OCI-LY7 (cell line): ENCODE results near the gene METTL5. TPM values are rescaled to one million over a fixed set of nuclear protein-coding genes. Genes with fewer than 3 reads are reported as not detected.
A peak's percentile ranks its signal among the peaks of the same experiment; 100 is the strongest.

Experiments used
- BruUV-seq: library from RNA; stranded (reverse); fragments of 400-500 nt; replicated peaks from 2 replicates; lab custom pipeline; 2021; lab: Mats Ljungman, UMichigan
- CTCF ChIA-PET: fragments of 300-600 bp; sonication (Branson Sonifier 250); formaldehyde crosslinking; loops from one replicate; lab custom pipeline; 2022; ENCODE audit warnings: antibody characterized with exemption; ENCODE audit not compliant: unreplicated experiment; lab: Charles Lee
- POLR2A ChIA-PET: fragments of 300-600 bp; sonication (Branson Sonifier 250); formaldehyde crosslinking; loops from one replicate; lab custom pipeline; 2022; ENCODE audit warnings: antibody characterized with exemption; lab: Charles Lee
- DNase-seq: peaks from one replicate; pipeline ENCODE4 v3.0.0-alpha.2; 2015; ENCODE audit warnings: low spot score
- H2AFZ ChIP-seq: fragments of 200-600 bp; sonication (generic), shearing (Covaris generic); 2 replicates; pipeline ENCODE4 v1.6.1; 2014; ENCODE audit warnings: mild to moderate bottlenecking, antibody characterized with exemption, low read length, moderate library complexity
- H3K27ac ChIP-seq: fragments of 200-600 bp; sonication (generic); 2 replicates; pipeline ENCODE4 v1.5.1; 2014; ENCODE audit warnings: mixed run types, low read depth, mild to moderate bottlenecking, moderate library complexity, low read length, inconsistent platforms; ENCODE audit not compliant: poor library complexity, severe bottlenecking
- H3K36me3 ChIP-seq: fragments of 200-600 bp; sonication (generic); 2 replicates; pipeline ENCODE4 v1.6.1; 2014; ENCODE audit warnings: mild to moderate bottlenecking, antibody characterized with exemption, low read length, moderate library complexity, mixed read lengths; ENCODE audit not compliant: insufficient read depth
- H3K4me1 ChIP-seq: fragments of 200-600 bp; sonication (generic); 2 replicates; pipeline ENCODE4 v1.5.1; 2014; ENCODE audit warnings: mild to moderate bottlenecking, low read length; ENCODE audit not compliant: insufficient read depth, poor library complexity, severe bottlenecking
- H3K4me2 ChIP-seq: fragments of 200-600 bp; sonication (generic); 2 replicates; pipeline ENCODE4 v1.6.1; 2014; ENCODE audit warnings: mild to moderate bottlenecking, low read length
- H3K4me3 ChIP-seq: fragments of 200-600 bp; sonication (generic); 2 replicates; pipeline ENCODE4 v1.5.1; 2014; ENCODE audit warnings: mild to moderate bottlenecking, low read depth, low read length; ENCODE audit not compliant: poor library complexity, severe bottlenecking
- H3K79me2 ChIP-seq: fragments of 200-600 bp; sonication (generic); 2 replicates; pipeline ENCODE4 v1.6.1; 2016; ENCODE audit warnings: low read depth, mild to moderate bottlenecking, low read length, moderate library complexity, mixed read lengths; ENCODE audit not compliant: insufficient read depth
- H3K9me2 ChIP-seq: fragments of 200-600 bp; sonication (generic); 2 replicates; pipeline ENCODE4 v1.6.1; 2016; ENCODE audit warnings: mild to moderate bottlenecking, low read length, mixed read lengths; ENCODE audit not compliant: insufficient read depth
- H3K9me3 ChIP-seq: fragments of 200-600 bp; sonication (generic); 2 replicates; pipeline ENCODE4 v1.6.1; 2014; ENCODE audit warnings: mild to moderate bottlenecking, mixed run types, low read length, mixed read lengths
- H4K20me1 ChIP-seq: fragments of 200-600 bp; sonication (generic); 2 replicates; pipeline ENCODE4 v1.6.1; 2014; ENCODE audit warnings: mild to moderate bottlenecking, antibody characterized with exemption, low read length, moderate library complexity, mixed read lengths; ENCODE audit not compliant: insufficient read depth
- EZH2phosphoT487 ChIP-seq: fragments of 200-600 bp; sonication (generic); IDR thresholded peaks from 2 replicates; pipeline ENCODE4 v1.6.1; 2018; ENCODE audit warnings: low read depth, borderline replicate concordance, mild to moderate bottlenecking, mixed run types, antibody characterized with exemption, low read length, moderate library complexity, mixed read lengths
- intact Hi-C: fragments of 100-400 bp; cut with micrococcal nuclease; formaldehyde crosslinking; loops from one replicate; pipeline ENCODE4 v1.10.0; 2022; ENCODE audit not compliant: unreplicated experiment
- total RNA-seq, 2 experiments: library from RNA; depleted of rRNA in 1 of 2; stranded (reverse); fragments of >200 nt in 1 of 2; shearing (Covaris generic) in 1 of 2; gene quantifications; 2 replicates each; pipeline ENCODE4 v1.2.3, GENCODE V29; 2014 to 2022
- TF ChIP-seq, protein P1 (sequence below): fragments of 200-600 bp; sonication (generic); conservative IDR thresholded peaks from 2 replicates; pipeline ENCODE4 v1.5.1; 2014; ENCODE audit warnings: mild to moderate bottlenecking, antibody characterized with exemption, low read length, moderate library complexity, mixed read lengths

Gene METTL5
- total RNA-seq, 2 experiments from 2014 or later: 52.3 to 82.2 TPM

DNA sequence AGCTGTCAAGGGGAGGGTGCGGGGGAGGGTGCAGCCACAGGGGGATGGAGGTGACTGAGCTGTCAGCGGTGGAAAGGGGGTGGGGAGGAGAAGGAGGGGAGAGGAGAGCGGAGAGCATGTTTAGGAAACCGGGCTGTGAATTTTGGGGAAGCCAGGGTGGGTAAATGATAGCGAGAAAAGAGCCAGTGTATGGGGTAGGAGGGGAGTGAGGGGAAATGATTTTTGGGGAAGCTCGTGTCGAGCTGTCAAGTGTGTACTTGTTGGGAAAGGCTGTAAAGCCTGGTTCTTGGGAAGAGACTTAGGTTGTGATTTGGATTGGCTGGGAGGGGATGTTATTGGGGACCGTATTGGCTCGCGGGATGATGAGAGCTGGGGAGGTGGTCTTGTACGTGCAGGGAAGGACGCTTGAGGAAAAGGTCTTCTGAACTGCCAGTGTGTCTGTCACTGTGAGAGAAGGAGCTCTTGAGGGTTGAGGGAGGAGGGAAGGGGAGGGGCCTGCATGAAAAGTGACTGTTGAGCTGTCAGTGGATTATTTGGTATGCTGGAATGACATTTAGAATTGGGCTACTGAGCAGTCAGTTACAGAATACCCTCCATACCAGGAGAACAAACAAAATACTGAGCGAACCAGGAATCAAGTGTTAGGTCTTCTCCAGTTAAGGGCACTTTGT is 3.6 kb upstream of the METTL5 start:
- H3K4me2 ChIP-seq: peak overlapping the region; percentile 93
- DNase-seq: peak; percentile 56
- 0 out of 2 replicates have a peak overlapping the region, but pooled peaks have one; percentile 90 for H2AFZ ChIP-seq
- H3K9me3 ChIP-seq: no peaks in the 10 kb centered on the region
- H3K27ac ChIP-seq: no peak overlapping the region
- peaks cover 34% of the 10 kb centered on the region for H3K79me2 ChIP-seq
- peaks cover 25% of the 10 kb centered on the region for H3K4me1 ChIP-seq
- 0 out of 2 replicates have a peak, but pooled peaks cover 10% of the 10 kb centered on the region for H4K20me1 ChIP-seq
- no peak for TF ChIP-seq EZH2phosphoT487
- TF ChIP-seq, protein P1, sequence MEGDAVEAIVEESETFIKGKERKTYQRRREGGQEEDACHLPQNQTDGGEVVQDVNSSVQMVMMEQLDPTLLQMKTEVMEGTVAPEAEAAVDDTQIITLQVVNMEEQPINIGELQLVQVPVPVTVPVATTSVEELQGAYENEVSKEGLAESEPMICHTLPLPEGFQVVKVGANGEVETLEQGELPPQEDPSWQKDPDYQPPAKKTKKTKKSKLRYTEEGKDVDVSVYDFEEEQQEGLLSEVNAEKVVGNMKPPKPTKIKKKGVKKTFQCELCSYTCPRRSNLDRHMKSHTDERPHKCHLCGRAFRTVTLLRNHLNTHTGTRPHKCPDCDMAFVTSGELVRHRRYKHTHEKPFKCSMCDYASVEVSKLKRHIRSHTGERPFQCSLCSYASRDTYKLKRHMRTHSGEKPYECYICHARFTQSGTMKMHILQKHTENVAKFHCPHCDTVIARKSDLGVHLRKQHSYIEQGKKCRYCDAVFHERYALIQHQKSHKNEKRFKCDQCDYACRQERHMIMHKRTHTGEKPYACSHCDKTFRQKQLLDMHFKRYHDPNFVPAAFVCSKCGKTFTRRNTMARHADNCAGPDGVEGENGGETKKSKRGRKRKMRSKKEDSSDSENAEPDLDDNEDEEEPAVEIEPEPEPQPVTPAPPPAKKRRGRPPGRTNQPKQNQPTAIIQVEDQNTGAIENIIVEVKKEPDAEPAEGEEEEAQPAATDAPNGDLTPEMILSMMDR: no peak
- CTCF ChIA-PET: interaction anchor here (0.6 to 1.1 kb wide), 4 partner anchors 25 to 103 kb away, joined by 3 to 4 read pairs (median 3); no protein-coding TSS in a partner anchor
- no peaks in the 10 kb centered on the region for H3K36me3 ChIP-seq
- intact Hi-C loops: no loop called here
- BruUV-seq: no TSS peak
- H3K4me3 ChIP-seq: peak overlapping the region; percentile 74
- no peaks in the 10 kb centered on the region for H3K9me2 ChIP-seq
- POLR2A ChIA-PET: interaction anchor here (0.6 to 1.5 kb wide), 10 partner anchors 10 to 124 kb away, joined by 3 to 8 read pairs (median 4); no protein-coding TSS in a partner anchor

DNA sequence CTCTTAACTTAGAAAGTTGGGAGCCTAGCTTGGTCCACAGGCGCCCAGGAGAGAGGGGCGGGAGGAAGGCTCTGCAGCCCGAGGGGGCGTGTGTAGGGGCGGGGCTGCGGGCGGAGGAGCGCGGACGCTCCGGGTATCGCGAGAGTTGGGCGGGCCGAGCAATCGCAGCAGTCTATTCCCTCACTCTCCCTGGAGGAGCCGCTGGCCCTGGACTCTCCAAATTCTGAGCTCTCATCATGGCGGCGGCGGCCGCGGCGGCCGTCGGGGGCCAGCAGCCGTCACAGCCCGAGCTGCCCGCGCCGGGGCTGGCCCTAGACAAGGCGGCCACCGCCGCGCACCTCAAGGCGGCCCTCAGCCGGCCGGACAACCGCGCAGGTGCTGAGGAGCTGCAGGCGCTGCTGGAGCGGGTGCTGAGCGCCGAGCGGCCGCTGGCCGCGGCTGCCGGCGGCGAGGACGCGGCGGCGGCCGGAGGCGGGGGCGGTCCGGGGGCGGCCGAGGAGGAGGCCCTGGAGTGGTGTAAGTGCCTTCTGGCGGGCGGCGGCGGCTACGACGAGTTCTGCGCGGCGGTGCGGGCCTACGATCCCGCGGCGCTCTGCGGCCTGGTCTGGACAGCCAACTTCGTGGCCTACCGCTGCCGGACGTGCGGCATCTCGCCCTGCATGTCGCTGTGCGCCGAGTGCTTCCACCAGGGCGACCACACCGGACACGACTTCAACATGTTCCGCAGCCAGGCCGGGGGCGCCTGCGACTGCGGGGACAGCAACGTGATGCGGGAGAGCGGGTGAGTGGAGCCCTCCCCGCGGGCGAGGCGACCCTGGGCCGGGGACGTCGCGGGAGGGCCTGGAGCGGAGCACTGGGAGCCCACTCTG is 2.8 kb upstream of the METTL5 start, which contains the start of gene UBR3:
TSS of gene UBR3 (plus strand) at position 183 of the 869 bp plus-strand sequence. CDS start at position 237, 54 bp downstream.
- no TSS peak for BruUV-seq
- CTCF ChIA-PET: interaction anchor here (0.6 to 1.1 kb wide), 3 partner anchors 25 to 104 kb away, joined by 3 to 4 read pairs (median 3); no protein-coding TSS in a partner anchor
- no peak for TF ChIP-seq EZH2phosphoT487
- TF ChIP-seq, protein P1: no peak
- Histone ChIP-seq H3K4me2 (peak within 1 kb of the TSS; percentile 93), H3K4me3 (peak within 1 kb of the TSS; percentile 74), H3K4me1 (peaks cover 32% of the 10 kb centered on the region), H3K79me2 (peaks cover 41% of the 10 kb centered on the region), H4K20me1 (0 out of 2 replicates have a peak, but pooled peaks cover 10% of the 10 kb centered on the region), H3K36me3 (peaks cover 5% of the 10 kb centered on the region; the same call in 1 of the 2 replicates), H2AFZ (peak within 1 kb of the TSS; percentile 90), H3K27ac (no peak within 1 kb of the TSS), H3K9me3 (no peaks in the 10 kb centered on the region), H3K9me2 (no peaks in the 10 kb centered on the region)
- POLR2A ChIA-PET: interaction anchor here (0.6 to 1.5 kb wide), 9 partner anchors 9 to 104 kb away, joined by 3 to 5 read pairs (median 4); no protein-coding TSS in a partner anchor
- intact Hi-C loops: no loop called here
- DNase-seq: peak; percentile 89
